Erythroblast (primary cell): ENCODE measurements around the gene NIPSNAP2.

Source experiments
- GATA1 ChIP-seq: IDR thresholded peaks from 2 replicates; pipeline ENCODE4 v1.6.1; 2011; ENCODE audit warnings: low read depth, mild to moderate bottlenecking, control low read depth, low read length, moderate library complexity
- POLR2A ChIP-seq: IDR thresholded peaks from 2 replicates; pipeline ENCODE4 v1.6.1; 2011; ENCODE audit warnings: mild to moderate bottlenecking, low read length

DNA sequence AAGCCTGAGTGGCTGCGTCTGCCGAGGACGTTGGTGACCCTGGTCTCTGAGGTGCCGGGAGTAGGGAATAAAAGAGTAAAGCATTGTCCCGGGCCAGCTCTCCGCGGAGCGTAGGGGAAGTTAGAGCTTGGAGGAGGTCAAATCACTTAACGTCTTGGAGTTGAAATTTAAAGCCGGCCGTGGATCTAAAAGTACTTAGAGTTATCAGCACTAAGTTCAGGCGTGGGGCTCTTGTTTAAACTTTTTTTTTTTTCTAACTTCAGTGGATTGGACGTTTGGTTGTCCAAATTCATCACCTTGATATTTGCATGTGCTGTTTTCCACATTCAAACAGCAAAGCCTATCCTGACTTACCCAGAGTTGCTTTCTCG, 700 bp downstream of the NIPSNAP2 start:
- TF ChIP-seq POLR2A = no peak
- TF ChIP-seq GATA1 = no peak
